Measurements from ENCODE around the gene VTI1A. TPM values are rescaled to one million over a fixed set of nuclear protein-coding genes. Genes with fewer than 3 reads are reported as not detected.

Gene VTI1A
- total and polyA plus RNA-seq, 2 experiments from 2014 or later: 26.8 to 31.0 TPM

- TF ChIP-seq POLR2AphosphoS5 (IDR thresholded peaks at IDR 0.05; ENCODE audit: low read depth): no peak
- H3F3A ChIP-seq (replicated peaks; ENCODE audit: low read depth): no peaks in the 10 kb centered on the region
- H3K27ac ChIP-seq (ENCODE audit: low read depth): no peak overlapping the region
- no peaks in the 10 kb centered on the region for H3K9me2 ChIP-seq (ENCODE audit: insufficient read depth)
- no peaks in the 10 kb centered on the region for H3K79me2 ChIP-seq (replicated peaks; ENCODE audit: insufficient read depth)
- no peaks in the 10 kb centered on the region for H3K27me3 ChIP-seq (ENCODE audit: insufficient read depth)
- Mint-ChIP-seq H3K4me3 (no peak overlapping the region), H3K4me1 (peaks cover 7% of the 10 kb centered on the region), H3K36me3 (ENCODE audit: low read depth) (no peaks in the 10 kb centered on the region), H3K9me3 (no peaks in the 10 kb centered on the region), H3K27ac (no peak overlapping the region), H3K27me3 (ENCODE audit: insufficient read depth, low read depth, poor library complexity) (peaks cover 2% of the 10 kb centered on the region)
- no peak overlapping the region for H2AFZ ChIP-seq
- H3K4me1 ChIP-seq (ENCODE audit: insufficient read depth): no peaks in the 10 kb centered on the region
- no peak overlapping the region for H3K4me2 ChIP-seq
- DNase-seq (ENCODE audit: low spot score) (no peak), ATAC-seq (no peak)
- no peak overlapping the region for H3K4me3 ChIP-seq
- no peaks in the 10 kb centered on the region for H3K36me3 ChIP-seq (ENCODE audit: insufficient read depth)
- H4K20me1 ChIP-seq (replicated peaks; ENCODE audit: insufficient read depth): no peaks in the 10 kb centered on the region; the same call in 1 of the 2 replicates
These were observed 85.9 kb downstream of the VTI1A start for GRCh38 chr10:112532956-112533355.

GRCh38 chr10:112533916-112534315 lies 86.9 kb downstream of the VTI1A start:
- H3K36me3 ChIP-seq (ENCODE audit: insufficient read depth): no peaks in the 10 kb centered on the region
- no peaks in the 10 kb centered on the region for H3F3A ChIP-seq (replicated peaks; ENCODE audit: low read depth)
- Mint-ChIP-seq H3K36me3 (ENCODE audit: low read depth) (no peaks in the 10 kb centered on the region), H3K4me3 (no peak overlapping the region), H3K27ac (no peak overlapping the region), H3K4me1 (peaks cover 7% of the 10 kb centered on the region), H3K9me3 (no peaks in the 10 kb centered on the region), H3K27me3 (ENCODE audit: insufficient read depth, low read depth, poor library complexity) (peaks cover 2% of the 10 kb centered on the region)
- H2AFZ ChIP-seq: no peak overlapping the region
- H3K4me2 ChIP-seq: no peak overlapping the region
- H3K4me1 ChIP-seq (ENCODE audit: insufficient read depth): no peaks in the 10 kb centered on the region
- no peaks in the 10 kb centered on the region for H3K27me3 ChIP-seq (ENCODE audit: insufficient read depth)
- no peaks in the 10 kb centered on the region for H3K9me2 ChIP-seq (ENCODE audit: insufficient read depth)
- no peaks in the 10 kb centered on the region for H3K79me2 ChIP-seq (replicated peaks; ENCODE audit: insufficient read depth)
- no peak for DNase-seq (ENCODE audit: low spot score)
- no peaks in the 10 kb centered on the region; the same call in 1 of the 2 replicates for H4K20me1 ChIP-seq (replicated peaks; ENCODE audit: insufficient read depth)
- no peak overlapping the region for H3K27ac ChIP-seq (ENCODE audit: low read depth)
- no peak for ATAC-seq
- no peak overlapping the region for H3K4me3 ChIP-seq
- TF ChIP-seq POLR2AphosphoS5 (IDR thresholded peaks at IDR 0.05; ENCODE audit: low read depth) (no peak), ZNF462 (CRISPR knock-in tag; IDR thresholded peaks at IDR 0.05) (no peak), CTCF (conservative IDR thresholded peaks at IDR 0.05; ENCODE audit: low read depth in 2 of 2) (no peak), CREB1 (CRISPR knock-in tag; IDR thresholded peaks at IDR 0.05; ENCODE audit: low read depth) (no peak), STAT1 (IDR thresholded peaks at IDR 0.05; ENCODE audit: unreplicated experiment) (no peak), REST (IDR thresholded peaks at IDR 0.05; ENCODE audit: unreplicated experiment) (no peak), ETS1 (IDR thresholded peaks at IDR 0.05) (no peak), EZH2phosphoT487 (IDR thresholded peaks at IDR 0.05; ENCODE audit: unreplicated experiment) (no peak), ZNF331 (CRISPR knock-in tag; IDR thresholded peaks at IDR 0.05; ENCODE audit: low read depth) (no peak), ZNF114 (CRISPR knock-in tag; IDR thresholded peaks at IDR 0.05) (no peak)
